Measurements from ENCODE around the gene WDR4.
"Not testable (repeated sequence)": the region's sequence is repeated elsewhere in the genome, so short reads cannot be mapped to it uniquely, and the experiment has no call there.

The WDR4 gene

GRCh38 chr21:42852925-42853570 lies 26.3 kb downstream of the WDR4 start:
- DNase-seq (ENCODE audit: low read depth, low spot score) = no peak

- DNase-seq (ENCODE audit: low read depth, low spot score) = no peak
These were observed 27.3 kb downstream of the WDR4 start for GRCh38 chr21:42851812-42852665.

- DNase-seq (ENCODE audit: low read depth, low spot score) = no peak
These were observed 28.4 kb downstream of the WDR4 start for GRCh38 chr21:42850866-42851391.

- DNase-seq (ENCODE audit: low read depth, low spot score) = no peak
These were observed 28.9 kb downstream of the WDR4 start for GRCh38 chr21:42850463-42850862.

DNA sequence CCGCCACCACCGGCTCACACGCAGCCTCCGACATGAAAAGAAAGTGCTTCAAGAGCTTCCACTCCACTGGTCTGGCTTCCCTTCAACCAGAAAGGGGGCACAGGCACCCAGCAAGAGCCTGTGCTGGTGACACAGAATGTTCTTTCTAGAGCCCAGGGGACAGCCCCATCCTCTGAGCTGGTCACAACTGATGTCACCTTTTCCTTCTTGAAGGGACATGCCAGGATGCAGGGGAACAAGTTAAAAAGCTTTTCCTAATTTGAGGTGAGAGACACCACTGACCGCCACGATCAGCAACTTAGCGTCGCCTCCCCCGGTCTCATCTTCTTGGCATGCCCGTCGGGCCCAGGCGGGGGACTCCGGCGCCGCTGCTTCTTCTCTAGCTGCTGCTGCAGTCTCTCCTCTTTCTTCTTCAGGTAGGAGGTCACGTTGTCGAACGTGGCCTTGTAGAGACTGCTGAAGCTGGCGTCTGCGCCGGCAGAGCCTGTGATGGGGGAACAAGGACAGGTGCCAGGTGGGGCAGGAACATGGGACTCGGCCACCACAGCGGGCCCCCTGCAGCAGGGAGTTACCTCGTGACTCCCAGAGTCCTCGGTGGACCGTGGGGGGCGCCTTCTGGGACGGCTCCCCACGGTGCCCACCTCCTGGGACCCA lies 29.5 kb downstream of the WDR4 start:
- no peak for DNase-seq (ENCODE audit: low read depth, low spot score)

- no peak for DNase-seq (ENCODE audit: low read depth, low spot score)
These were observed 30.2 kb downstream of the WDR4 start for GRCh38 chr21:42848932-42849758.

DNA sequence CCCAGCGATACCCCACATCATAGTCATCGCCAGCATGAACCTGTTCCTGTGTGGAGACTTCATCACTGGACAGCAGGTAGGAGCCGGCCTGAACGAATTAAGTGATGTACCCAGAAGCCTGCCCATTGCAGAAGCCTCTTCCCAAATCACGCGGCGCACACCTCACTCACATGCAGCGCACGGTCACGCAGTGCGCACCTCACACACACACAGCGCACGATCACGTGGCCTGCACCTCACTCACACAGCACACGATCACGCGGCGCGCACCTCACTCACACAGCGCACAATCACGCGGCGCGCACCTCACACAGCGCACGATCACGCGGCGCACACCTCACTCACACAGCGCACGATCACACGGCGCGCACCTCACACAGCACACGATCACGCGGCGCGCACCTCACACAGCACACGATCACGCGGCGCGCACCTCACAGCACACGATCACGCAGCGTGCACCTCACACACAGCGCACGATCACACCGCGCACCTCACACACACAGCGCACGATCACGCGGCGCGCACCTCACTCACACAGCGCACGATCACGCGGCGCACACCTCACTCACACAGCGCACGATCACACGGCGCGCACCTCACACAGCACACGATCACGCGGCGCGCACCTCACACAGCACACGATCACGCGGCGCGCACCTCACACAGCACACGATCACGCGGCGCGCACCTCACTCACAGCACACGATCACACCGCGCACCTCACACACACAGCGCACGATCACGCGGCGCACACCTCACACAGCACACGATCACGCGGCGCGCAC lies 31.0 kb downstream of the WDR4 start:
- not testable (repeated sequence) for DNase-seq (ENCODE audit: low read depth, low spot score)

- DNase-seq (ENCODE audit: low read depth, low spot score) = no peak
These were observed 31.6 kb downstream of the WDR4 start for GRCh38 chr21:42847726-42848125.

DNA sequence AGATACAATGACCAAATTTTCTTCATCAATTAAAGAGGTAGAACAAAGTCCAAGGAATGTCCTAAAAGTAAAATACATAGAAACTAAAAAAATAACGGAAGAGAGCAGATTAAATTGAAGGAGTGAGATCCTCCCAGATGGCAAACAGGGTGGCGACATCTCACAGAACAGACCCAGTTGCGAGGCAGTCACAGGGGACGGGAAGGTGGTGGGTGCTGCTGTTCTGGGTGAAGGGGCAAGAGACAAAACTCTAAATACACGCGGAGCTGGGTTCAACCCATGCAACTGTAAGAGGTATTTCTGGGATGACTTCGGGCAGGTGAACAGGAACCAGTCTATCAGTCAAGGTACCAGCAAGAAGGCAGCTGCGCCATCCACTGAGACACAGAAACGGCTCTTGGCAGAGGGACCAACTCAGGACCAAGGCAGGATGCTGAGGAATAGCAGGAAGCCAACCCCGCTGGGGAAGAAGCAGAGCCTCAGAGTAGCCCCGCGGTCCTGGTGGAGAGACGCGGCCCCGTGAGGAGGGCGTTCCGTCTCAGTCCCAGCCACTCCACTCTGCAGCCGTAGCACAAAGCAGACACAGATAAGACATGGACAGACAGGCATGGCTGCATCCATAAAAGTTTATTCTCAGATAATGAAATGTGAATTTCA lies 32.2 kb downstream of the WDR4 start:
- no peak for DNase-seq (ENCODE audit: low read depth, low spot score)

GRCh38 chr21:42846221-42846620 lies 33.1 kb downstream of the WDR4 start:
- DNase-seq (ENCODE audit: low read depth, low spot score) = no peak

GRCh38 chr21:42845296-42845965 lies 33.9 kb downstream of the WDR4 start:
- no peak for DNase-seq (ENCODE audit: low read depth, low spot score)

GRCh38 chr21:42844411-42845113 lies 34.8 kb downstream of the WDR4 start:
- DNase-seq (ENCODE audit: low read depth, low spot score) = no peak

- no peak for DNase-seq (ENCODE audit: low read depth, low spot score)
These were observed 36.3 kb downstream of the WDR4 start for GRCh38 chr21:42843056-42843455.

DNA sequence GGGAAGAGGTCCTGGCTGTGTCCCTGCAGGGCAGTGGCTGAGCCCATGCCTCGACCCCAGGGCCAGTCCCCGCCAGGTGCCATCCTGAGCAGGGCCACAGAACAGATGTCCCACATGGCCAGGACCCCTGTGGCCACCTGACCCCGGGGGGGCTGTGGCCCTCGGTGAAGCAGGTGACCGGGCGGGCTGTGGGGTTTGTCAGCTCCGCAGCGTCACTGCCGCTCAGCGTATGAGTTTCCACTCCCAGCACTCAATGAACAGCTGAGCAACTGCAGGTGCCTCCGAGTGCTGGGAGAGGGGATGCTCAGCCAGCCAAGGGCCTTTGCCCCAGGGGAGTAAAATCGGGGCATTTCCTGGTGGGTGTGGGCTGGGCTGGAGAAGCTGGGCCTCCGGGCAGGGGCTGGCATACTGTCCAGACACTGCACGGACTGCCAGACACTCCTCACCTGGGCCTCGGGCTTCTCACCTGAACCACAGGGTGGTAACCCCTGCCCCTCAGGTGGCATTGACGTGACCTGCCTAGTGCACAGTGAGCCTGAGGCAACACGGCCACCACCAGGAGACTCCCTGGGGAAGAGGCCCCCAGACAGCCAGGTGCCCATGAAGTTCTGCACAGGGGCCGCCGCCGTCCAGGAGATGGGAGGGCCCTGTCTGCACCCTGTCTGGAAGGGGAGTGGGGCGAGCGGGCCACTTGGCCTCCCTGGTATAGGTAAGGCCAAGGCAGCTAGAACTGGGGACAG lies 37.3 kb downstream of the WDR4 start:
- not testable (repeated sequence) for DNase-seq (ENCODE audit: low read depth, low spot score)

DNA sequence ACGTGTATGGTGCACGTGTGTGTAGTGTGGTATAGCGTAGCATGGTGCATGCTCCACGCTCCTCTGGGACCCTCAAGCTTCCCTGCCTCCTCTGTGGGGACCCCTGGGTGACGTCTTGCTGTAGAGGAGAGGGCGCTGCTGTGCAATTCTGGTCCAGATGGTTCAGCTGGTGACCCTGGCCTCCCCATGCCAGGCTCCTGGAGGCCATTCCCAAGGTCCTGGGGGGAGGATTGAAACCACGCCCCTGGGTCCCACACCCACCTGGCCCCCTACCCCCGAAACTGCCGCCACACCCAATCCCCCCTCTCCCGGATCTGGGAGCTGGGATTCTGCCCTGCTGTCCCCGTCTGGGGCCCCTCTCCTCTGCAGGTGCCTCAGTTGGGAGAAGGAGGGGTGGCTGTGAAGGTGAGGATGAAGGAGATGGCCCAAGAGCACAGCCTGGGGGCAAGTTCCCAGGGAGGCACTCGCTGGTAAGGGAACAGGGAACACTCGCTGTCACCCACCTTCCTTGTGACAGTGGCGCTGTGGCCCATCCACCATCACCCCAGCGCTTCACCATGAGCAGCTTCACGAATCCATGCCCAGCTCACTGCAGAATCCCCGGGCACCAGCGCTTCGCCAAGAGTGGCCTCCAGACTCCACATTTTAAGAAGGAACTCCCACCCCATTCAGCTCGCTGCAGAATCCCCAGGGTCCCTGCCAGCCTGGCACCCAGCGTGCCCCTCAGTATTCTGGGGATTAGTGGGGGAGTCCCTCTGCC lies 38.0 kb downstream of the WDR4 start:
- no peak for DNase-seq (ENCODE audit: low read depth, low spot score)

DNA sequence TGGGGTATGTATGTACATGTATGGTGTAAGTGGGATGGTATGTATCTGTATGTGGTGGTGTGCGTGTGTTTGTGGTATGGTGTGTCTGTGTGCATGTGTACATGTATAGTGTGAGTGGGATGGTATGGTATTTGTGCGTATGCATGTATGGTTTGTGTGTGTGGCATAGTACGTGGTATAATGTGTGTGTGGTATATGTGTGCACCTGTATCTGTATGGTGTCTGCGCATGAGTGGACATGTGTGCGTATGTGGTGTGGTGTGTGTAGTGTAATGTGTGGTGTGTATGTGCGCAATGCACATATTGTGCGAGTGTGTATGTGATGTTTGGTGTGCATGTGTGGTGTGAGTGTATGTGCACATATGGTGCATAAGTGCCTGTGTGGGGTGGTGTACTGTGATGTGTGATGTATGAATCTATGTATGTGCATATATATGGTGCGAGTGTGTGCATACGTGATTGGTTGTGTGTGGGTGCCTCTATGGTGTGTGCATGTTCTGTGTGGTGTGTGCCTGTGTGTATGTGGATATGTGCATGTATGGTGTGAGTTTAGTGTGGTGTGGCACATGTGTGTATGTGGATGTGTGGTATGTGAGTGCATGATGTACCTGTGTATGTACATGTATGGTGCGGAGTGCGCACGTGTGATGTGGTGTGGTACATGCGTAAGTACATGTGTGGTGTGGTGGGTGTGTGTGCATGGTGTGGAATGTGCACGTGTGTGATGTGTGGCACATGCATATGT lies 38.8 kb downstream of the WDR4 start:
- no peak for DNase-seq (ENCODE audit: low read depth, low spot score)
